COR-L47 (cell line): ENCODE measurements around the gene ITPRID1.
"Not testable (repeated sequence)": the region's sequence is repeated elsewhere in the genome, so short reads cannot be mapped to it uniquely, and the experiment has no call there.

ENCODE experiments used
- DNase-seq: peaks from one replicate; lab custom pipeline; 2025; lab: John Stamatoyannopoulos, UW

ITPRID1 gene

DNA sequence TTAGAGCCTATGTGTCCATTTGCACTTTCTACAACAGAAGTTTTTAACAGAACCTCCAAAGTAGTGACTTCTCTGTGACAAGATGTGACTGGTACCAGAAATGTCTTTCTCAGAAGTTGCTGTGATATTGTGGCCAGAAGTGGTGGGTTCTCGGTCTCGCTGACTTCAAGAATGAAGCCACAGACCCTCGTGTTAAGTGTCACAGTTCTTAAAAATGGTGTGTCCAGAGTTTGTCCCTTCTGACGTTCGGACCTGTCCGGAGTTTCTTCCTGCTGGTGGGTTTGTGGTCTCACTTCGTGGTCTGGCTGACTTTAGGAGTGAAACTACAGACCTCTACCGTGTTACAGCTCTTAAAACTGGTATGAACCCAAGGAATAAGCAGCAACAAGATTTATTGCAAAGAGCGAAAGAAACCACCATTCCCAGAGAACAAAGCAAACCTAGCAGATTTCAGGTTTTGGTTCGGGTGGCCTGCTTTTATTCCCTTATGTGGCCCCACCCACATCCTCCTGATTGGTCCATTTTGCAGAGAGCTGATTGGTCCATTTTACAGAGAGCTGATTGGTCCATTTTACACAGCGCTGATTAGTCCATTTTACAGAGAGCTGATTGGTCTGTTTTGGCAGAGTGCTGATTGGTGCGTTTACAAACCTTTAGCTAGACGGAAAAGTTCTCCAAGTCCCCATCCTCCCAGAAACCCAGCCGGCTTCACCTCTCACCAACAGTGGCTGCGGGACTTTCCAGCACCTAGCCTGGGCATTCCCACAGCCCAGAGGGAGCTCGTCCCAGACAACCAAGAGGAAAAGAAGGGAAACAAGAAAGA is 3.0 kb downstream of the ITPRID1 start:
- DNase-seq: no peak

DNA sequence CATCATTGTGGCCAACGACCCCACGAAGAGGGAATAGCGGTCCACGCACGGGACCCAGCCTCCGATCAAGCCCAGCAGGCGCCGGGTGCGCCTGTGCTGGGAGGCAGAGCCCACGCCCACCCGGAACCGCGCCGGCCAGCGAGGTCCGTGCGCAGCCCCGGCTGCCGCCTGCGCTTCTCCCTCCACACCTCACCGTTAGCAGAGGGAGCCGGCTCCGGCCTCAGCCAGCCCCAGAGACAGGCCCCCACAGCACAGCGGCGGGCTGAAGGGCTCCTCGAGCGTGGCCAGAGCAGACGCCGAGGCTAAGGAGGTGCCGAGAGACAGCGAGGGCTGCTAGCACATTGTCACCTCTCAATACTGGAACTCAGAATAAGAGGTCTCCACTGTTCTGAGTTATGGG is 3.6 kb downstream of the ITPRID1 start:
- no peak for DNase-seq

DNA sequence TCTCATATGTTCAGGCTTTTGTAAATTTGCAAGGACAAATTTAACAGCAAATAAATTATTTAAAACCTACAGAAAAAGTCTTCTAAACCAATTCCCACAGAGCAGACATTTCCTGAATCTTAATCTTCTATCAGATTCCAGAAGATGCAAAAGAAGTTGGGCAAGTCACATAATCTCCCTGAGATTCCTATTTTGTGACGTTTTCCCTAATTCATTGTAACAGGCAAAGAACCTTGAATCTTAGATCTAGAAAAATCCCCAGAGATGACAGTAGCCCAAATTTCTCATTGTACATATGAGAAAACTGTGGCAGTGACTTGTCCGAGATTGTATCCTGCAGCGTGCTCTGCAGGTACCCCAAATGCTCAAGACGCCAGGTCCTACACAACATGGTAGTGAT is 4.9 kb downstream of the ITPRID1 start:
- no peak for DNase-seq

DNA sequence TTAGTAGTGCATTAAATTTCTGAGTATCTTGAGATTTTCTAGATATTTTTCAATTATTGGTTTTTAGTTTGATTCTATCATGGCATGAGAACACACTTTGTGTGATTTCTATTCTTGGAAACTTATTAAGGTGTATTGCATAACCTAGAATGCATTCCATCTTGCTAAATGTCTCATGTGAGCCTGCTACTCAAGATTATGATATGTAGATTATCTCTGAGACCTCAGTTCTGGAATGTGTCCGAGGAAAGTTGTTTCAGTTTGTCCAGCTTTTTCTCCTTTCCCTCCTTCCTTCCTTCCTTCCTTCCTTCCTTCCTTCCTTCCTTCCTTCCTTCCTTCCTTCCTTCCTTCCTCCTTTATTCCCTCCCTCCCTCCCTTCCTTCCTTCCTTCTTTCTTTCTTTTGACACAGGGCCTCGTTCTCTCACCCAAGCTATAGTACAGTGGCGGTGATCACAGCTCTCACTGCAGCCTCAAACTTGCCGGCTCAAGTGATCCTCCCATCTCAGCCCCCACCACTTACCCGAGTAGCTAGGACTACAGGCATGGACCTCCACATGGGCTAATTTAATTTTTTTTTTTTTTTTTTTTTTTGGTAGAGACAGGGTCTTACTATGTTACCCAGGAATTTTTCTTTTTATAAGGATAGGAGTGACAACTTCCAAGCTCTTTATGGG is 7.6 kb downstream of the ITPRID1 start:
- no peak for DNase-seq

DNA sequence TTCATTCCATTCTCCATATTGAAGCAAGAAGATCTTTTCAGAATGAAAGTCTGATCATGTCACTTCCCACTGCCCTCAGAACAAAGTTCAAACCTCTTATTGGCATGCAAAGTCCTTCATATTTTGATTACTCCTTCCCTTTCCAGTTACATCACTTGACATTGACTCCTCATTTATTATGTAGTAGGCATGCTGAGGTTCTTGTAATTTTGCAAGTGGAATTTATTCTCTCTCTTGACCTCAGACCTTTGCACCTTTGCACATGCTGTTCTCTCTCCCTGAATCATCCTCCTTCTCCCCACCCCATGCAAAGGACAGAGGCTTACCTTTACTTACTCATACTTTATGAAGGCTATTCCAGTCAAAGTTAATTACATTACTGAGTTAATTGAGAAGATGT is 13.0 kb downstream of the ITPRID1 start:
- DNase-seq: no peak

DNA sequence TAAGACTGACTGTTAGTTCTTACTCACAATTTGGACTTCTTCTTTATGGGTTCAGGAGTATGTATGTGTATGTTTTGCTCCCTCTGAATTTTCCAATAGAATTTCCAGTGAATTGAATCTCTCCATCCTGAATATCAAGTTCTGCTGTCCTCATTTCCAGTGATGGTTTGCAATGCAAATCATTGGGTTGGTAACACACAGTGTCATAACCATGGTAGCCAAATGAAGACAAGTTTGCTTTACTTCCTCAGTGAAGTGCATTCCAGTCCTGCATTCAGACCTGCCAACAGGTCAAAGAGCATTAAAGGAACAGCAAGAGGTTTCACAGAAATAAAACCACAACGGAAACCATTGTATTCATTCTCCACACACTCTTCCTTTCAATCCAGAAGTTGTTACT is 15.2 kb downstream of the ITPRID1 start:
- no peak for DNase-seq

DNA sequence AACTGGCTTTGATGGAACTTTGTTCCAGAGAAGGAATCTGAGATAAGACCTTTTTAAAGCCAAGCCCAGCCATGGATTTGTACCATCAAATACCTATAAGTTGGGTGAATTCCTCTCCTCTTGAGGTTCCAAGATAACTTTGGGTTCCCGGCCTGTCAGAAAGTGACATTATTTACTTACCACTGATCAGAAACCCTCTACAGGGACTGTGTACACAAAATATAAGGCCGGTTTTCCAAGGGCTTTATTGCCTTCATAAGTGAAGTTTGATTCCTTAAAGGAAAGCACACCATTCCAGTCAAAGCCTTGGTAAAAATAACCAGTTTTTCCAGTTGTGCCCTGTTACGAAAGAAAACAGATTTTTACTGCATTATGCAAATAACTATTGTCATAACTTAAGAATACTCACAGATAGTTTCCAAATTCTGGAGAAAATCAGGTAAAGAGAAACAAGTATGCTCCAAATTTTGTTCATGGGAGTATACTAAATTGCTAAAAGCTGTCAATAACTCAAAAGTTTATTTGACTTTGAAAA is 26.8 kb downstream of the ITPRID1 start:
- not testable (repeated sequence) for DNase-seq

DNA sequence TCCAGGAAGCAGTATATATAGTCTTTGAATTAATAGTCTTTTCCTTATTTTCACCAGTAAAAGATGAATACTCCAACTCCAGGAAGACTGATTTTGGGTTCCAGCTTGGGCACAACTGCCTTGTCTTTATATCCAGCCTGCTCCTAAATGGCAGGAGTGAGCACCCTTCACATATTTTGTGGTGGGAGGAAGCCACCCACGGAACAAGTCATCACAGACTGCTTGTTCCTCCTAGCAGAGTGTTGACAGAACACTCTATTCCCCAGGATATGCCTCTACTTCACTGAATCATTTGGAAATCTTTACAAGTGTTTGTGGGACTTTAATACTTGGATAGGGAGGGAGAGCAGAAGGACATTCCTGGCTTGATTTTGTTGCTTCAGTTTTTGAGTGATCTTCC is 31.7 kb downstream of the ITPRID1 start:
- no peak for DNase-seq

DNA sequence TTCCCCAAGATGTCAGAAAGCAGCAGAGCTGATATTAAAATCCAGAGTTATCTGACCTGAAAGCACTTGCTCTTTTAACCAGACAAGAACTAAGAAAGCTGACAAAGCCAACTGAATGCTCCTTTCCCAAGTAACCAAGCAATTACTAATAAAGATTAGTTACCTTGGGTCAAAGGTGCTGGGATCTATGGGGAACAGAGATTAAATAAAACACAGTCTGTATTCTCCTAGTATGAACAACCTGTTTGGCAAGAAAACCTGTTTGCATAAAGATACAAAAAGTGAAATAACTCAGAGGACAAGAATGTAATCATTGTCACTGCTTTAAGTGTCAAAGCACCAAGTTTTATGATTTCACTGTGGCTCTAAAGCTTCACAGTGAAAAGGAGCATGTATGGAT is 35.7 kb downstream of the ITPRID1 start:
- DNase-seq: no peak

DNA sequence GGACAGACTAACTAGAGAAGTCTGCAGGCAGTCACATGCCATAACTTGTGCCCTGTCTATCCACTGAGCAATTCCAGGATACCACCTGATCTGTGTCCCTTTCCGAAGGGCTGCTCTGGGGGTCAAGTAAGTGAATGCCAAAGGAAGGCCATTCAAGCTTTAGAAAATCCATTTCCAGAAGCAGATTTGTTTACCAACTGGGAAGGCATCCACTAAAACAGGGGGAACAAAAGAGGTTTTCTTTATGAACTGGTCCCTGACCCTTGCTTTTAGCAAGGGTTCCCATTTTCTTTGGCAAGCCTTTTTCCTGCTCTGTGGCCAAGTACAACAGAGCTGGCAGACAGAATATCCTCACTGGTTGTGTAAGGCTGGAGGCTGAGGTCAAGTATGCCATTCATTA is 36.5 kb downstream of the ITPRID1 start:
- DNase-seq: no peak

DNA sequence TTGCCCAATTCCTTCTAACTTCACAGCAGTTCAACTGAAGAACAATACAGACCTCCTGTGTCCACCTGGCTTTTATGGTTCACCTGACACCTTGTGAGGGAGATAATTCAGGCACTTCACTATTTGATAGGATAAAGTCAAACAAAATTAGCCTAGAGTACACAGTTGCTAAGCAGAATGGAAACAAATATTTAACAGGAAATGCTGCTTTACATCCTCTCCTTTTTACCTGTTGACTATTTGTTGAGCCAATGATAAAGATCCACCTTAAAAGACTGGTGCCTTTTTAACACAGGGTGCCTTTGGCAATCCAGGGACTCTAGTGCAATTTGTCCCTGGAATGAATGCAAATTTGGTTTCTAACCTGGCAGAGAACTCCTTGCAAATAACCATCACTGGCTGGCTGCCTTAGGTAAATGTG is 39.8 kb downstream of the ITPRID1 start:
- peak; percentile 89 for DNase-seq

DNA sequence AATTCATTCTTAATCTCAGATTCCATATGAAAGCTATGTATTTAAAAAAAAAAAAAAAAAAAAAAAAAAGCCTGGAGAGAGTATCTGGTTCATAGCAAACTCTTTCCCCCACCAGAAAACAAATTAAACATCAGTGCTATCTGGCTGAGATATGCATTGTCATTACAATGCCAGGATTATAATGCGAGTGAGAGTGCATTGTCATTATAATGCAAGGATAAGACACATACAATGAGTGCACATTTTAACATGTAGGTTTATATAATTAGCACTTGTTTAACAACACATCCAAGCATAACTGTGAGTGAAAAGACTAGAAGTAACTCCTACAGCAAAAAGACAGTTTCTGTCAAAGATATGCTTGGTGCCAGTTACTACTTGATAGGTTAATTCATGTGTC is 48.1 kb downstream of the ITPRID1 start:
- DNase-seq: no peak

DNA sequence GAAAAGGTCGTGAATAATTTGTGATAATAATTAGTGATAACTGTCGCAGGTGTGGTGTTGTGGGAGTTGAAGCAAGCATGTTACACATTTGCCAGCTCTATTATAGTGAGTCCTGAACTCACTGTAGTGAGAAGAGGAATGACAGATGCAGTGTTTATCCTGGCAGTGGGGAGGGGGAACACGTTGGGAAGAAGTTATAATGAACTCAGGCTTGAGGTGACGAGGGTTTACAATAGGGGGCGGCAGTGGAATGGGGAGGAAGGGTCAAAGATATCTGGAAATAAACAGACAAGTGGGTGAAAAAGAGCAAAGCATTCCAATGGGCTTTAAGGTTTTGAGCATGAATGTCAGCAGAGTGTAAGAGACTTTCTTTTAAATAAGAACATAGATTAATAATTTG is 49.6 kb downstream of the ITPRID1 start:
- DNase-seq: no peak

DNA sequence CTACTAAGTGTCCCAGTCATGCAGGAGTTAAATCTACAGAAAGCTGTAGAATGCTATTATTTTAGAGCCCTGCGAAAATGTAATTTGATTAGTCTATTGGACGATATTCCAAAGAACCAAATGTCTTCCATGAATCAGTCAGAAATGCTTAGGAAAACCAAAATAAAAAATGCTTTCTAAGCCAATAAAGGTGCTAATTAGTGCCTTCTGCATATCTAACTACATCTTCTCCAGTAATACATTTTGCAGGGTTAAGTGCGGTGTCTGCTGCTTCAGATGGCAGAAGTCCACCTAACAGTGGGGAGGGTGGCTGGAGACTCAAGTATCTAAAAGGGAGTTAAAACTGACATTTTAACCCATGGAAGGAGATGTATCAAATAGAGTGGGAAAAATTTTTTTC is 50.1 kb downstream of the ITPRID1 start:
- no peak for DNase-seq

DNA sequence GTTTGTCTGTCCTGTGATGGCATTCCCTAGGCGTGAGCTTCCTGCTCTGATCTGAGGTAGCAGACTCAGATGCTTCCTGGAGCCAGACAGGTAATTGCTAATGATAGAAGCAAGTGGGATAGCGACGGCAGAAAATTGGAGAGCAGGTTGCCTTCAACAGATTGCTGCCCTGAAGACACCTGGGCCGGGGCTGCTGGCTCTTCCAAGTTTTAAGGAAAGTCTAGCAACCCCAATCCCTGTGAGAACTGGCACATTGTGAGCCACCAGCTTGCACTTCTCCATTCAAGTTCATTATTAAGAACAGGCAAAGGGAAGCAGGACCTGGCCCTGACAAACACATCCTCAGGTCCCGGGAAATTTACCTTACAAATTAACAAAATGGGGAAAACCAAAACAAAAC is 50.8 kb downstream of the ITPRID1 start:
- no peak for DNase-seq

DNA sequence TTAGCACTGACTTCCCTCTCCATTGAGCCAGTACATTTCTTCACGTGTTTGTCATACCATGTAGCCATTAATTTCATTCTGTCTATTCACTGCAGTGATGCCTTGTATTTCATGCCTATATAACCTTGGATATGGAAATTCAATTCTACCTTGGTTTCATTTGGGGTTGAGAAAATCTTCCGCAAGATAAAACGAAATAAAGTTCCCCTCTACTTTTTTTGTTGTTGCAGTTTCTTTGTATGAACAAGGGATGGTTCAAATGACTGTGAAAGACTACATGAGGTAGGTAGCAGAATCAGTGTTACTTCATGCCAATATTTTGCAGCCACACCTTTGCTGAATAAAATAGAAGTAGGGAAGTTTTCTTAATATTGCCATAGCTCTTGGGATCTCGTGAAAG is 55.6 kb downstream of the ITPRID1 start:
- DNase-seq: no peak

DNA sequence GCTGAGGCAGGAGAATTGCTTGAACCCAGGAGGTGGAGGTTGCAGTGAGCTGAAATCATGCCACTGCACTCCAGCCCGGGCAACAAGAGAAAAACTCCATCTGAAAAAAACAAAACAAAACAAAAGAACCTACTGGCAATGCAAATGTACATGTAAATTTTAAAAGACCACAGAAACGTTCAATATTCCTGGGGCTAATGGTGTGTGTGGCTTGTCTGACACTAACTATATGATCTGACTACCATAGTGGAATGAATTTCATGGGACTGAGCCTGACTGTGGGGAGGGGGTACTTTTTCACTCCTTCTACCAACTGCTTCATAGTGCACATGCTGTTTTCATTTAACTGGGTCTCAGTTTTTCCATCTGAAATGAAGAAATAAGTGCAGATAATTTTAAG is 69.6 kb downstream of the ITPRID1 start:
- DNase-seq: no peak

DNA sequence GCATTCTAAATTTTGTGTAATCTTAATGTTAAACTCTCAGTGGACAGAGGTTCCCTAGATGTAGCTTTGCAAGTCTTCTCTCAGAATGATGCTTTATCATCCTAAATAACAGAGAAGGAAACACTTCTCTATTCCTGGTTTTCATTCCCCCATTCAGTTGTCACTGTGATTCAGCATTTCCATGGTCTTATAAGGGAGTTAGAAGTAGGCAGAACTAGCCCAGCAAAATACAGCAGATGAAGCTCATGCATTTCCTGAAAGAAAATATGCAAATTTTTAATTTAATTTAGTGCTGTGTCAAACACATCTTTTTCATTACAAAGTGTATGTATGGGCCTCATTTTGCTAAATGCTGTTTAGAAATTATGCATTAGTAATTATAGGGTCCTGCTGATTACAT is 70.1 kb downstream of the ITPRID1 start:
- DNase-seq: no peak

DNA sequence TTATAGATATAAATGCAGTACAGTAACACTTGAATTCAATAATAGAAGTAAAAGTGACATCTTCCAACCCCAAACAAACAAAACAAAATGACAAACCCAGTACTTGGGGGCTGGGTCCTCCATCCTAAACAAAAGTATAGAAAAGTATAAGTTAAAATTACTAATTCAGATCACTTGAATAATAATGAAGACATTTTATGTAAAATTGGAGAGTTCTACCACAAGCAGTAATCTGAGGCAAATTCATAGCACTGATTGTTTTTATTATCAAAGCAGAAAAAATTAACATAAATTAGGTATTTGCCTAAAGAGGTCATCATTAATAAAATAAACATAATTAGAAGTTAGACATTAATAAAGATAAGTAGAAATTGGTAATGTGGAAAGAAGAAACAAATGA is 81.5 kb downstream of the ITPRID1 start:
- DNase-seq: no peak

DNA sequence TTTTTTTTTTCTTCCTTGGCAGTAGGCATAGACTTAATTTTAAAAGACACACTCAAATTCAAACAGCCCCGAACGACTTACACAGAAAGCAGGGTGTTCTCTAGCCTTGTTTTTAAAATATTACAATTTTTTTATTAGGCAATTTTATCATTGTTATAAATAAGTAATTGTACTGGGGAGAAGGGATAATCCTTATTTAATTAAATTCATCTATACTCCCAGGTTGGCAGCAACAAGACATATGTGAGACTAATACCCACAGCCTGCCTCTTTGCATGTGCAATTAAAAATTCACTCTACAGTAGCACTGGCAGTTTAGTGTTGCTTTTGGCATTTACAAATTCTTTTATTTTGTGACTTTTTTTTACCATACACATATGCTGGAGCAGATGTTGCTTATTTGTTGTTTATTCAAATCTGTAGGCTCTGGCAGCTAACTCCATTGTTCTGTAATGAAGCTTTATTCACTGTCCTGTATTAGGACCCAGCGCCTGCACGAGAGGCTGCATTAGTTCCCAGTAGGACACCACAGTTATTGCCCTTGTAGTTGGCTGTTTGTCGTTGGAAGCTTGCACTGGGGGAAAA is 88.2 kb downstream of the ITPRID1 start:
- DNase-seq: no peak

DNA sequence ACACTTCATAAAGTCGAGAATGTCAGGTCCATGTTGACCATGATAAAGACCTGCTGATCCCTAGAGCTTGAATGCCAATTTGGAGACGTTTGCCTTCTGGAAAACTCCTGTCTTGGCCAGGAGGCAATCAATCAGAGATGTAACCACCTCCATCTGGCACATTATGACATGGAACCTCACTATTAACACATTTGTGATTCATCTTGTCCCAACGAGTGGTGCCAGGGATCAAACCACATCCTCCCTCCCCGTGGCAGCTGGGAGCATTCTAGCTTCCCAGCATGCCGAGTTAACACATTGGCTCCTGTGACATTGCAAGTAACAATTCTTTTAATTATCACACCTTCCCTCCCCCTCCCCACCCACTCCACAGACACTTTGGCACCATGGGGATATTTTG is 89.2 kb downstream of the ITPRID1 start:
- peak; percentile 29 for DNase-seq

DNA sequence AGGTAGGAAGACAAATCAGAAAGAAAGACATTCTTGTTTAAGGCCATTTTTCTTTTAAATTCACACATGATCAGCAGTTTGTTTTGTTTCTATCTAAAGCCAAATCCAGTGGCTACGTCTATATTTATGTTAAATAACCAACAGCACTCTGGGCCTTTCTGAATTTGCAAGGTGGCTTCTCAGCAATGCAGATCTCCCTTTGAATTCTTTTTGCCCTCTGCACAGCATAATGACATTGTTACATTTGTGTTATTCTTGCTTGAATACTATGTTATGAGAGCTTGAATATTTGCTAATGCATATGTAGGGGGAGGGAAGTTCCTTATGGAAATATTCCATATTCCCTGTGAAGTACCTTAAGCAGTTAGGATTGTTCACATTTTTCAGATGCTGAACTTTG is 99.7 kb downstream of the ITPRID1 start:
- DNase-seq: no peak

DNA sequence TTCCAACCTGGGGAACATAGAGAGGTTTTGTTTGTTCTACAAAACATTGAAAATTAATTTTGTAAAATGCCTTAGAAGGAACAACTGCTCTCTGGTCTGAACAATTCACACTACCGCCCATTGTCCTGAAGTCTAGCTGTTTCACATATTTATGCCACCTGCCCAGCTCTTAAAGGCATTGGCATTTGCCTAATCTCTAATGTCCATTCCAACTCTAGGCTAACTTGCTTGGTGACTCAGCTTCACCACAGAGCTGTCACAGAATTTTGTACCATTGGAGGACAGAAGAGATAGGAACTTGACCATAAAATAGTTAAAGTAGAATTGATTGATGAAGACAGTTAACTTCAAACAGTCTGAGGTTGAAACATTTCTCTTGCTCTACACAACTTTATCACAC is 119.6 kb downstream of the ITPRID1 start:
- no peak for DNase-seq
